Hematopoietic multipotent progenitor cell treated with erythropoietin and hydrocortisone succinate and interleukin-3 and kit ligand, for 4 days (in vitro differentiated cells): ENCODE results near the gene EML3.
"Not testable (repeated sequence)": the region's sequence is repeated elsewhere in the genome, so short reads cannot be mapped to it uniquely, and the experiment has no call there.

Source experiments
- DNase-seq: peaks from one replicate; pipeline ENCODE4 v3.0.0-alpha.2; 2015

The EML3 gene

DNA sequence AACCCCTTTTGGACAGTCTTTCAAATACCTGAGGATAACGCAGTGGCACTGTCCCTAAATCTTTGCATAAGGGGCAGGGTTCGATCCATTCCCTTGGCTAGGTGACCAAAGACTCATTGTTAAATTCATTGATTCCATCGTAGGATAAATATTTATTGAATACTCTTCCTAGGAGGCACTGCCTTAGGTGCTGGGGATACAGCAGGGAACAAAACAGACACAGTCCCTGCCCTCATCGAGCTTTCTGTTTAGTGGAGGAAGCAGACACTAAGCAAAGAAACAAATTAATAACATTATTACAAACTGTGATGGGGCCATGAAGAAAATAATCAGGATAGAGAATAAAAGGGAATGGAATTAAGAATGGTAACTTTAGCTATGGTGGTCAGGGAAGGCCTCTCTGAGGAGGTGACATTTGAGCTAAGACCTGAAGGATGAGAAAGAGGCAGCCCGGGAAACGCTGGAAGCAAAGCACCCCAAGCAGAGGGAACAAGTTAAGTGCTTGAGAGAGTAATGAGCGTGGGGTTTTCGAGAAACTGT is 8.5 kb upstream of the EML3 start:
- no peak for DNase-seq

DNA sequence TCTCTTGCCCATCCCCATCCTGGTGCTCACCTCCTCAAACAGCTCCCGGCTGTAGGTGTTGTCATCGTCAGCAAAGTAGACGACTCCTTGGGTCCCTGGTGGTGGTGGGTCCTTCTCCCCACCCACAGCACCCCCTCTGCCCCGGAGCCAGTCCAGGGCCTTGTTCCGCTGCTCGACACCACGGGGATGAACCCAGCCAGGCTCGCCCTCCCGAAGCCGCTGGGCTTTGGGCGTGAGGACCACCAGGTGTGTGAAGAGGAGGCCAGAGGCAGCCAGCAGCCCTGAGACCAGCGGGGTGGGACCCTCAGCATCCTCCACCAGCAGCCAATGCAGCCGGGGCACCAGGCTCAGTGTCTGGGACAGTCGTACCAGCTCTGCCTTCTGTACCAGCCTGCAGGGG is 4.4 kb upstream of the EML3 start:
- not testable (repeated sequence) for DNase-seq

DNA sequence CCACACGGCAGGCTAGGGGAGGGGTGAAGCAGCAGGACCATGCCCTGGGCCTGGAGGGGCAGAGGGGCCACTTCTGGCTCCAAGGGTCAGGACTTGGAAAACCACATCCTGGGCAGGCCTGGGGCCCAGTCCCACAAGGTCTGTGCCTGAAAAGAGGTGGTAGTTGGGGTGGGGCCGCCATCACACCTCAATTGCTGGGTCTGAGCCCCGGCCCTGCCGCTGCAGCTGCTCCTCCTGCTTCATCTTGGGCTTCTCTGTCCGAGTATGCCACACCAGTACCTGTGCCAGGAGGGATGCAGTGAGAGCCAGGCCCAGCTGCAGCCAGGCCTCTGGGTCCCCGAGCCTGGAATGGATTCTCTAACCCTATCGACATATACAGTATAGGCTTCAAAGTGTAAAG is 2.9 kb upstream of the EML3 start:
- no peak for DNase-seq

DNA sequence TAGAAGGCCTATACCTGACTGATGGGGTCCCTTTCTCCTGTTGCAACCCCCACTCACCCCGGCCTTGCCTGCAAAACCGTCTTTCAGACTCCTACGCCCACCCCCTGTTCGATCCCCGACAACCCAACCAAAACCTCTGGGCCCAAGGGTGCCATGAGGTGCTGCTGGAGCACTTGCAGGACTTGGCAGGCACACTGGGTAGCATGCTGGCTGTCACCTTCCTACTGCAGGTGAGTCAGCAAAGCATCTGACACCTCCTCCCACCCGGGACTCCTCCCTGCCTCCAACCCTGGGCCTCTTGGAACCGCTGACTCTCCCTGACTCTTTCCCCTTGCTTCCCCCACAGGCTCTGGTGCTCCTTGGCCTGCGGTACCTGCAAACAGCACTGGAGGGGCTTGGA is 1.7 kb upstream of the EML3 start:
- no peak for DNase-seq

DNA sequence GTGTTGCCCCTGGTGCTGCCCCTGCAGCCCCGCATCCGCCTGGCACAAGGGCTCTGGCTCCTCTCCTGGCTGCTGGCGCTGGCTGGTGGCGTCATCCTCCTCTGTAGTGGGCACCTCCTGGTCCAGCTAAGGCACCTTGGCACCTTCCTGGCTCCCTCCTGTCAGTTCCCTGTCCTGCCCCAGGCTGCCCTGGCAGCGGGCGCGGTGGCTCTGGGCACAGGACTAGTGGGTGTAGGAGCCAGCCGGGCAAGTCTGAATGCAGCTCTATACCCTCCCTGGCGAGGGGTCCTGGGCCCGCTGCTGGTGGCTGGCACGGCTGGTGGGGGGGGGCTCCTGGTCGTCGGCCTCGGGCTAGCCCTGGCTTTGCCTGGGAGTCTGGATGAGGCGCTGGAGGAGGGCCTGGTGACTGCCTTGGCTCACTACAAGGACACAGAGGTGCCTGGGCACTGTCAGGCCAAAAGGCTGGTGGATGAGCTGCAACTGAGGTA is 760 bp upstream of the EML3 start:
- DNase-seq: no peak

DNA sequence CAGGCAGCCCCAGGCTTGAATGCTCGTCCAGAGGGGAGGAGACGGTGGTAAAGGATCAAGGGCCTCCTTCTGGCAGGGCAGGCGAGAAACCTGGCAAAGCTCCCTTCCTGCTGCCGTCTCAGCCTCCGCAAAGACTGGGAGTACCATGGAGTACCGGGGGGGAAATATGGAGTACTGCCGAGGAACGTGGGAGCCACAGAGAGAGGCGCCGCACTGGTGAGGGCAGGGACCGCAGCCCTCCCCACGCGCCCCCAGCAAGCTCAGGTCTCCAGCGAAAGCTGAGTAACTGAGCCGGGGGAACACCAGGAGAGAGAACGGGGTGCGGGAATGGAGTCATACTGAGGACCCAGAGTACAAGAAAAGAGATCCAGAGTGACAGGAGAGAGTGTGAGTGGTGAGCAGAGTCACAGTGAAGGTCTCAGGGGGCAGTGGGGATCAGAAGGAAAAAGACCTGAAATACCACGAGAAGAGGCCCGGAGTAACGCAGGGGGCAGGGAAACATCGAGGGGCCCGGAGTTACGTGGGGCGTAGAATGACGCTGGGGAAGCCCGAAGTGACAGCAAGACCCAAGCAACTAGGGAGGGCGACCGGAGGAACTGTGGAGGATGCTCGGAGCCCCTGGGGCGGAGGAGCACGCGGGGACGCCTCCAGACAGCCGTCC is 740 bp downstream of the EML3 start:
- DNase-seq: peak; percentile 75

DNA sequence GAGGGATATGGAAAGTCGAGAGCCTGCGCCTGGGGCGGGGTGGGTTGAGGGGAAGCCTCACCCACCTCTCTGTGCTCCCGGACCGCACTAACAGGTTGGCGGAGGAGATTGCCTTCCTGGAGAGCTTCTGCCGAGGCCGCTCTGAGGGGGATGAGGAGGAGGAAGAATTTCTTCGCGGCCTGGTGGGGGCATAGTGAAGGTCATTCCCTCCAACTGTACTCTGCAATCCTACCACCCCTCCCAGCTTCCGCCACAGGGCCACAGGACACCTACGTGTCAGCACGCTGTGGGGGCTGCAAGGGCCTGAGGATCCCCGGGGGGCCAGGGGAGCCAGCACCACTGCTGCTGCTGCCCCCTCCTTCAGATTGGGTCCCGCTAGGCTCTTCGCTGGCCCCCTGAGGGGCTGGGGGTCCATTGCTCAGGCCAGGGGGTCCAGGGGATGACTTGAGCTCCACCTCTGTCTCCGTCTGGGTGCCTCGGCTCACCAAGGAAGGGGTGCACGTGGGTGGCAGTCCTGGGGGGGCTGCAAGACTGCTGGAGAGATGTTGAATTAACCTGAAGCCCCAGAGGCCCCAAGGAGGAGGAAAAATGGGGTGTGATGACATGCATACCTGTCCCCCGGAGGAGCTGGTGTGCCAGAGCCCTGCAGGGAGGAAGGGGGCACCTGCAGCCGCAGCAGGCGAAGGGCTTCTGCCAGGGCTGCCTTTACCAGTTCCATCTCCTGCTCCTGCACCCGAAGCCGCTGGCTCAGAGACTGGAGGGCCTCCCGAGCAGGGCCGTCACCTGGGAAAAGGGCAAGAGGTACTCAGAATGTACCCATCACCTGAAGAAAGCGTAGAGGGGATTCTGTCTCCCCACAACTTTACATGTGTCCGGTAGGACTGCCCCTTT is 1.5 kb downstream of the EML3 start:
- DNase-seq: no peak

DNA sequence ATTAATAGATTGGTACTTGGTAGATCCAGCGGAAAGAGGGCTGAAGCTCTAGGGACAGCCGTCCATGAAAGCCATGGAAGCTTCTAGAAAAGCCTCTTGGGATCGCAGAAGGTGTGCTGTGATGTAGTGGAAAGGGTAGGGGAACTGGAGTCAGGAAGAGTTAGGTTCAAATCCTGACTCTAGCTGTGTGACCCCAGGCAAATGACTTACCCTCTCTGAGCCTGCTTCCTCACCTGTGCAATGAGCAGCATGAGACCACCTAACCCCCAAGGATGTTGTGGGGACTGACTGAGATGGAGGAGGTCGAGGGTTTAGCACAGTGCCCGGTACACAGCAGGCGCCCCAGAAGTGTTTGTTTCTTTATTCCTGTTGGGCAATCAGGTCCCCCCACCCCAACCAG is 2.2 kb downstream of the EML3 start:
- DNase-seq: no peak

DNA sequence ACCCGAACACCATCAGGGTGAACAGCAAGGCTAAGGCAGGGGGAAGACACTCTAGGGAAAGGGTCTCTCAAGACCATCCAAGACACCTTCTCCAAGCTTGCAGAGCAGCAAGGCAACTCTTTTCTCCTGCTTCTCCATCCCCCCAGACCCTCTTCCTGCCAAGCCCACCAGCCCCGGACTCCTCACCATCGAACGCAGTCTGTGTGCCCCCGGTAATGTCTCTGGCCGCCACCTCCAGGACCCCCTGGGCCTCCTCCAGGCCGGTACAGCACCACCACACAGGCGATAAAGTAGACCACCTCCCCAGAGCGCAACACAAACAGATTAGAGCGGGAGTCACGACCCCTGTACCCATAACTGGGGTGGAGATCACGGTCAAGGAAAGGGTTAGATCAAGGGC is 3.8 kb downstream of the EML3 start:
- DNase-seq: no peak

DNA sequence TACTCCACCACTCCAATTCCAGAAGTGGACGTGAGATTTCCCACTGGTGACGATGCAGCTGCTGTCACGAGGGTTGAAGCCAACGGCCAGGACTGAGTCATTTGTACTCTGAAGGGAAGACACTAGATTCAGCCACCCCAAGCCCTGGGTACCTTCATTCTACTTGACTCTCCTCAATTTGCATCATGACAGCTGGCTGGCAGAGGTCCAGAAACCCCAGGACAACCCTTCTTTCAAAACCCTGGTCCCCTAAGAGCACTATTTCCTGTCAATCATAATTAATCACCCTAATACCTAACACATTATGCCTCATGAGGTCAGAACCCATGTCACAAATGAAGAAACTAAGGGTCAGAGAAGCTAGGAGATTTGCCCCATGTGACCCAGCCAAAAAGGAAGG is 4.9 kb downstream of the EML3 start:
- DNase-seq: peak; percentile 46

DNA sequence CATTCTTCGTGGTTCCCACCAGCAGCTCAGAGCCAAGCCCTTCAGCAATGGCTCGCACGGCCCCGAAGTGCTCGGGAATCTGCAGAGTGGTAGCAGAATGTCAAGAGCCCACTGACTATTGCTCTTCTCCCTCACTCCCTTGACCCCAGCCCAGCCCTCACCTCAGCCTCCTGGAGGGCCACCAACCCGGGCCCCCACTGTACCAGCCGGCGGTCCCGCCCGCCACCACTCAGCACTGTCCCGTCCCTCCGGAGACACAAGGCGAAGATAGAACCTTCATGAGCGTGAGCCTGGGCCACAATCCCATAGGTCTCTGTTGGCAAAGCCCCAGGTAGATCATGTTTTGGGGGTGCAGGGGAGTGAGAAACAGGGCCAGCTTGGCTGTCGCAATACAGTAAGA is 6.7 kb downstream of the EML3 start:
- DNase-seq: no peak

DNA sequence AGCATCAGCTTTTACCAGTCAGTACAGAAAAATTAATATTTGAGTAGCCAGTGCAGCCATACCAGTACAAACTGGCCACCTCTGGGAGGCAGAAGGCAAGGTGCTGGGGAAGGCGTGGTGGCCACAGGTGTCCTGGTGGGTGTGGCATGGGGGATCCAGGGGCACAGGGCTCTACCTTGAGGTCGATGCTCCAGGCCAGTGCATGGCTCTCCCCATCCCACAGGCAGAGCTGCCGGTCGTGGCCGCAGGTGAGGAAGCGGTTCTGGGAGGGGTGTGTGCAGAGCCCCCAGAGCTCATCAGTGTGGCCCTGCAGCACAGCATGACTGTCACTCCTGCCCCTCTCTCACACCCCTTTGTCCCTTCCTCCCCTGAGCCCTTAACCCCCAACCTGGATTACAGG is 7.1 kb downstream of the EML3 start:
- DNase-seq: no peak

DNA sequence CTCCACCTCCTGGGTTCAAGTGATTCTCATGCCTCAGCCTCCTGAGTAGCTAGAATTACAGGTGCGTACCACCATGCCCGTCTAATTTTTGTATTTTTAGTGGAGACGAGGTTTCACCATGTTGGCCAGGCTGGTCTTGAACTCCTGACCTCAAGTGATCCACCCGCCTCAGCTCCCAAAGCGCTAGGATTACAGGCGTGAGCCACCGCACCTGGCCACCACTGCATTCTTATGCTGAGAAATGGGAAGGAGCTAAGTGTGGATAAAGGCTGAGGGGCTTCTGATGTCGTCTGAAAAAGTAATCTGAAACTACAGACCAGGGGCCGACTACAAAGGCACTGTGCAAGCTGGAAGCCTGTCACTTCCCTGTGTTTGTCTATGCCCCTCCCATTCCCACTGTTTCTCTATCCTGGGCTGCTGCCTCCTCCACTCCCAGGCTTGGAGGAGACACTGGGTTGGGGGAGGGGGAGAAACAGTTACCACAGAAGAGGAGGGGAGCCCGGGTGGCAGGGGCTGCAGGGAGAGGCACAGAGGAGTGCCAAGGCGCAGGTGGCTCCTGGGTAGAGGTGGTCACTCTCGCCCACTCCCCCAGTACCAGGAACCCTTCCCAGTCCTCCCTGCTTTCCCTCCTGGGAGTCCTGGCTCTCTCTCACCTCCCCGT is 8.0 kb downstream of the EML3 start:
- DNase-seq: no peak

DNA sequence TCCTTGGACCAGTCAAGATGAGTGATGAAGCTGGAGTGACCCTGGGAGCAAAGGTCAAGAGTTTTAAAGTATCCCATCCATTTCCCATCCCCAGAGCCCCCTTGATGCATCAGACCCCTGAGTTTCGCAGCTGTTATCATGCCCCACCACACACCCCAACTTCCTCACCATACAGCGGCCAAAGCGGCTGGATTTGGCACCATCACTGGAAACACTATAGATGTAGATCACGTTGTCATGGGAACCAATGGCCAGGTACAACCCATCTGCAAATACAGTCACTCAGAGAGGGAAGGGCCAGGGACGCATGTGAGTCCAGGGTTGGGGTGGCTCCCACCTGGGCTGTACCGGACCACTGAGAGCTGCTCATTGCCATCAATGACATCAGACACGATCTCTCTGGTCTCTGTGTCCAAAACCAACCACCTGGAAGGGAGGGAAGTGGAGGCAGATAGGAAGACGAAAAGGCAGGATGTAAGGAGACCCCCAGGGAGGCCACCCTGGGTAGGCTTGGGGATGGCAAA is 8.7 kb downstream of the EML3 start:
- peak; percentile 47 for DNase-seq

DNA sequence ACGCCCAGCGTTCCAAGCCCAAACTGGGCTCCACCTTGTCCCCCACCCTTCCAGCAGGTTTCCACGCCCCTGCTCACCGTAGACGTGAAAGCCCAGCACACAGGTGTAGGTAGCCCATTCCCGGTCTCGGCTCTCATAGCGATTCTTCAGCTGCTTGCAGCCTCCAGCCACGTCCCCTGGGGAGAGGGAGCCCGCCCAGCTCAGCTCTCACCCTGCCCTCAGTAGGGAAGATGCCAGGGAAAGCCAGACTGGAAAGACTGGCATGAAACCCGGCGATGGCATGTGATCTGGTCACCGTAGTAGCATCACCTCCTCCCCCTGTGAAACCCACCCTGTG is 9.5 kb downstream of the EML3 start:
- no peak for DNase-seq

DNA sequence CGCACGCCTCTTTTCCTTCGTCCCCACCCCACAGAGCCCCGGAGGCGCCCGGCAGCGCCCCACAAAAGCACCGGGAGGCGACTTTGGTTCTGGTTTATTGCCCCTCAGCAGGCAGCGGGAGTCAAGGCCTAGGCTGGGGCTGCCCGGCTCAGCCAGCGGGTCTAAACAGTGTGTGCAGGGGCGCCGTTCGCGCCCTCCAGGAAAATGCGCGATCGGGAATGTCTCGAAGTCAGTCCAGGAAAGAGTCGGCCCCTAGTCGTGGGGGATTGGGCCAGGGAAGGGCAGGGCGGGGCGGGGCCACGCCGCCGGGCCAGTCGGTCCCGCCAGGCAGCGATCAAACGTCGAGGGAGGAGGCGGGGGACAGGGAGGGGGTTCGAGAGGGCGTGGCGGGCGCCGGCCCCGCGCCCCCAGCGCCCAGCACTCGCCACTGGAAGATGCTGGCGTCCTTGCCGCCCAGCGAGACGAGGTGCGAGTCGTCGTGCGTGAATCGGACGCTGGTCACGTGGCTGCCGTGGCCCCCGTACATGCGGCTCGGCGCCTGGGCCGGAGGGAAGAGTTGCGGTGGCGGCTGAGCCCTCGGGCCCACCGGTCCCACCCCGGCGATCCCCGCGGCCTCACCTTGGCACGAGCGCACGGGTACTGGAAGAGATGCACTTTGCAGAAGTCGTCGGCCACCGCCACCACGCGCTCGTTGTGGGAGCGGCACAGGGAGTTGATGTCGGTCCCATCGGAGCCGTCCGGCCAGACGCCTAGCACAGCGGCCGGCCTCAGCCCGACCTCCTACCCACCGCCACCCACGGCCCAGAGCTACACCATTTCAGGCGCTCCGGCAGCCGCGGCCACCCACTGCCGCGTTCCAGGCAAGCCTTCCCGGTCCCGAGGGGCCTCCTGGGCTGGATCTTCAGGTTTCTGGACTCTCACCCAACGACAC is 10.2 kb downstream of the EML3 start:
- no peak for DNase-seq

DNA sequence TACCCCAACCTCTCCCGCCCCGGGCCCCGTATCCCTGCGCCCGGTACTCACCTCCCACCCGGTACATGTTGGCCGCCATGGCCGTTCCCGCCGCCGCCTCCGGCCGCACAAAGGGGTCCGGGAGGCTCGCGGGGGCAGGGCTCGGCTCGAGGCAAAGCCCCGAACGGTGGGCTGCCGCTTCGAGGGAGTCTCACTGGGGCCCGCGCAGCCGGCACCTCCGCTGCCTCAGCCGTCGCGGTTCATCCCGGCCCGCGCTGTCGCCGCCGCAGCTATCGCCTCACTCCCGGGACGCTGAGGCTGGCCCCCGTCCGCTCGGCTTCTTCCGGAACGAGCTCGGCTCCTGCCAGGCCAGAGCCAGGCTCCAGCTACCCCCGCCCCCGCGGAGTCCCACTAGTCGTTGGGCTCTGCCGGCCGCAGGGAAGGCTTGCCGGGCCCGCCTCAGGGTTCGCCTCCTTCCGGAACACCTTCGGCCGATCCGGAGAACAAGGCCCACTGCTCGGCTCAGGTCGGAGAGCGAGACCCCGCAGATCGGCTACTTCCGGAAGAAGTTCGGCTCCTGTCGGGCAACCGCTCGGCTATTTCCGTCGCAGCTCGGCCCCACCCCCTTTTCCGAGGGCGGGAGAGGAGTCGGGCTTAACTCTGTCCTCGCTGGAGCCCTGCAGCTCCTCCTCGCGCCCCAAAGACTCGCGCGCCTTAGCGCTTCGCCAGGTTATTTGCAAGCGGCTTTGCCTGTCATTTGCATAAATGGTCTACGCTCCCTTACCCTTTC is 11.0 kb downstream of the EML3 start, which contains the start of gene MTA2:
Gene MTA2, minus strand, starts transcription at position 494 of the 769 bp plus-strand sequence. Its CDS starts 415 bp downstream, at position 79.
- peak; percentile 100 for DNase-seq

DNA sequence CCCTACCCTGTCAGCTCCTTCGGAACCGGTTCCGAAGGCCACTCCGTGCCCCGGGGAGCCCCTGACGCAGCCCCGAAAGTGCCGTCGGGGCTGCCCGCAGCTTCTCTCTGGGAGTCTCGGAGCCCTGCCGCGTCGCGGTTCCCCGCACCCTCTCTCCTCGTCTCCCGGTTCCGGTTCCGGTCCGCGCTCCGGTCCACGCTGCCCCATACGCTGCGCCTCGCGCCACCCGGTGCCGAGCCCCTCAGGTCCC is 11.5 kb downstream of the EML3 start:
- DNase-seq: peak; percentile 65

DNA sequence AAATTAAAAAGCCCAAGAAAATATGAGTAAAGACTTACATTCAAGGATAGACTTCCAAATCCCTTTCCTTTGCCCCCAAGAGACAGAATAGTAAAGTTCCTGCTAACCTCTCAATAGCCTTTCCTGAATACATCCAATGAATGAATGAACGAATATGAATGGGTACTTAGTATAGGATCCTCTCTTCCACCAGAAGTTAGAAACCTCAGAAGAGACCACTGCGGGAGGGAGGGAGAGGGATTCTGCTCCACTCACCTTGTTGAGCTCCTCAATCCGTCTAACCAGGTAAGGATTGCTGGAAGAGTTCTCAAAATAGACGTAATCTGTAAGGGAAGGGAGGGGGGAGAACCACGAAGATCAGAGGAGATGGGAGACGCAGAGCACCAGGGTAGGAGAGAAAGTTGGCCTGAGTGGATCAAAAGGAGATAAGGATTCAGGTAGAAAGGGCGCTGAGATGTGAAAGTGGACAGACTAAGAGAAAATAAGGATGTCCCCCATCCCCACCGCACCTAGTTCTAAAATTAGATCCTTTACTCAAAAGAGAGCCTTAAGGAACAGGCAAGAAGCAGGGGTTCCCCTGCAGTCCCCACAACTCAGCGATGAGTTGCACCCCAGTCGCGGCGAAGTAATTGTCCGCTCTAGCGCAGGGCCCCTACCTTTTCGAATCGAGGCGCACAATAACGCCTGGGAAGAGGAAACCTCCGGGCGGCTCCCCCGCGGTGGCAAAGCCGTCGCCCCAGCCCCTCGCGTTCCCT is 12.0 kb downstream of the EML3 start:
- peak; percentile 36 for DNase-seq

DNA sequence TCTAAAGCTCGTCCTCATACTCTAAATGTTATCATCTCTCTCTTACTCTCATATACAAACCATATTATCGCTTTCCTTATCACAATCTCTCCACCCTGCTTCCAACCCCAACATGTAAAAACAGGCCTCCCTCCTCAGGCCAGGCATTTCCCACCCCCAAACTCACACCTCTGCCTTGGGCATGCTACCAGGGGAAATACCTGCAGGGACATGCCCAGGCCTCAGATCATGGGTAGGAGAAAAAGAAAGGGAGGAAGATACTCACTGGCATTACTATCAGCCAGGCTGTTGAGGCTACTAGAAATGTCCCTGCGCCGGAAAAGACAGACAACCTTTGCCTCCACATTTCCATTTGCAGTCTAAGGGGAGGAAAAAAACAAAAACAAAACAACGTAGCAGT is 12.7 kb downstream of the EML3 start:
- no peak for DNase-seq
